Sigmoid colon (tissue), 4 donors: ENCODE measurements around the gene S100A2.

Experiments used
- CTCF ChIP-seq, 4 experiments: fragments of 450-650 bp in 3 of 4; fragments of 200-600 bp in 1 of 4; IDR thresholded peaks; one replicate each; pipeline ENCODE4 v1.5.1; 2016 to 2019; ENCODE audit warnings: antibody characterized with exemption in 4 of 4, mild to moderate bottlenecking in 3 of 4, moderate library complexity in 2 of 4
- EP300 ChIP-seq, 4 donors: sonication (generic); formaldehyde crosslinking; IDR thresholded peaks; one replicate each; pipeline ENCODE4 v1.6.1; 2017; ENCODE audit warnings: antibody characterized with exemption in 4 of 4
- POLR2A ChIP-seq, 2 donors: fragments of 450-650 bp; IDR thresholded peaks; one replicate each; pipeline ENCODE4 v1.6.1; 2016; ENCODE audit warnings: antibody characterized with exemption in 2 of 2, mild to moderate bottlenecking in 2 of 2, moderate library complexity in 2 of 2
- POLR2AphosphoS5 ChIP-seq, 4 donors: sonication (generic); formaldehyde crosslinking; IDR thresholded peaks; one replicate each; pipeline ENCODE4 v1.6.1; 2017; ENCODE audit warnings: antibody characterized with exemption in 4 of 4

- TF ChIP-seq CTCF (IDR thresholded peaks at IDR 0.05) = no peak
- no peak for TF ChIP-seq POLR2A (IDR thresholded peaks at IDR 0.05)
- no peak for TF ChIP-seq POLR2AphosphoS5 (IDR thresholded peaks at IDR 0.05)
- no peak for TF ChIP-seq EP300 (IDR thresholded peaks at IDR 0.05)
These were observed 27.1 kb upstream of the S100A2 start for GRCh38 chr1:153592748-153593147.
